ENCODE measurements around the gene NOTCH2.

The NOTCH2 gene

DNA sequence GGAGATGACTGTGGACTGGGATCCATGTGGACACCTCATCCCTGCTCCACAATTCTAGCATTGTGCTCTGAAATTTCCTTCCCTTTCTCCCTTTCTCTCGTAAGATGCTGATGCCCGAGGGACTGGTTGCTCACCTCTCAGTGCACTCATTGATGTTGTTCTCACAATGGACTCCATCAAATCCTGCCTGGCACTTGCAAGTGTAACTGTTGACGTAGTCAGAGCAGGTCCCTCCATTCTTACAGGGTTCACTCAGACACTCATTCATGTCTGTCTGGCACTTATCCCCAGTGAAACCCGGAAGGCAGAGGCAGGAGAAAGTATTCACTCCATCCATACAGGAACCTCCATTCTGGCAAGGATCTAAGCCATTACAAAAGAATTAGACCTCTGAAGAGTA, 128.1 kb downstream of the NOTCH2 start:
- DNase-seq (ENCODE audit: low read depth) = no peak

DNA sequence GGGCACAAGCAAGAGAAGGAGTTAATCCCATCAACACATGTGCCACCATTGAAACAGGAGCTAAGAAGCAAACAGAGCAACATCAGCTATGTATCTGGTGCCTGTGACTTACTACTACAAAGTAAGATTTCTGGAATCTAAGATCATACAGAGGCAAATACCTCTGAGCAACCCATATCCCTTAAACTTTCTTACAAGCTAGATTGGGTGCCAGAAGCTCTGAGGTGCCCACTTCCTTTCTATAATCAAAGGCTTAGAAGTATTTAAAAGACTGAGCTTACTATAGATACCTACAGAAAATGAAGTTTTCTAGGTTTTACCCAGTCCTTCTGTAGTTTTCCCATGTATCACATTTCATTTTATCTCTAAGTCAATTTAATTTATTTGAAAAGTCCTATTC, 128.8 kb downstream of the NOTCH2 start:
- DNase-seq (ENCODE audit: low read depth) = no peak

DNA sequence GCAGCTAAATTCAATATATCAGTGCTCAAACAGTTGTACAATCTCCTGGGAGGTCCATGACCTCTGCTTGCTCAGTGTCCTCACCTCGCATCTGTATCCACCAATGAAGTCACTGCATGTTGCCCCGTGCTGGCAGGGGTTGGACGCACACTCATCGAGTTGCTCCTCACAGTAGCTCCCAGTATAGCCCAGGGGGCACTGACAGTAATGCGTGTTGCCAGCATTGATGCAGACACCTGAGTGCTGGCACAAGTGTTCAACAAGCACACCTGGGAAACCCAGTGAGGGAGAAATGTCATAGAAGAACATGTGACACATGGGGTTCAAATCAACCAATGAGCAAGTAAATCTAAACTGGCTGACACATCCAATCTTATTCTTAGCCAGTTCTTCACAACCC, 132.3 kb downstream of the NOTCH2 start:
- no peak for DNase-seq (ENCODE audit: low read depth)

DNA sequence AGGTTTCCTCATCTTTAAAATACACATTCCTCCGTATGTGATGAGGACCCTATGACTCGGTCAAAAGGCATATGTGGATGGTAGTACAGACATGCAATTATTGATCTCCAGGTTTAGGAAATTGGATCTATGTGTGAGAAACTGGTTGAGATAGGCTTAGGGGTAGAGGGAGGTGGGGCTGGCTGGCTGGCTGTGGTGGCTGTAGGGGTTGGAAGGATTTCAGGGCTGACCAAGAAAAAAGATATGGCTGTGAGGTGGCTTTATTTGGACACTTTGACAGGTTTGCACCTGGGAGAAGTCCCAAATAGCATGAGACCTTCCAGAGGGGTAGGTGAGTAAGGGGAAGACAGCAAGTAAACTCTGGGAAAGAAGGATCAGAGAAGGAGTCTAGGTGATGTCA, 133.5 kb downstream of the NOTCH2 start:
- no peak for DNase-seq (ENCODE audit: low read depth)

DNA sequence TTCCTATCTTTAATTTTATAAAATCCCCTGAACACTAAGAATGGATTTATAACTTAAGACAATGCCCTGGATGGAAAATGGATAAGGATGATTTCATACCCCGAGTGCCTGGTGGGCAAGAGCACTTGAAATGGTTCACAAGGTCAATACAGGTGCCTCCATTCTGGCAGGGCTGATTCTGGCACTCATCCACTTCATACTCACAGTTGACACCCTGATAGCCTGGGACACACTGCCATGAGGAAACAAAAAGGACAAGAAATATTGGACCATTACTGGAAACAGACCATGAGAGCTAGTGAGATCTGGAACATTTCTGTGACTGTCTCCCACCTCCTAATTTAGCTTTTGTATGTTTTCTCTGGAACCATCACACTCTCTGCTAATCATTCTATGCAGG, 134.1 kb downstream of the NOTCH2 start:
- DNase-seq (ENCODE audit: low read depth) = no peak

DNA sequence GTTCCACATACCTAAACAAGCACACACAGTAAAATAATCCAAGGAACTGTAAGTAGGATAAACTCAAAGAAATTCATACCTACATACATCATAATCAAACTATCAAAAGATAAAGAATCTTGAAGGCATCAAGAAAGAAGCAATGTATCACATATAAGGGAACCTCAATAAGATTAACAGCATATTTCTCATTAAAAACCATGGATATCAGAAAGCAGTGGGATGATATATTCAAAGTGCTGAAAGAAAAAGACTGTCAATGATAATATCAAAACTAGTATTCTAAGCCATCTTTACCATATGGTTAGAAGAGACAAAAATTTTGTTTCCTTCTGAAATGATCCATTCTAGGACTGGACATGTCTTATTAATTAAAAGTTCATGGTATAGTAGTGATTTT, 136.1 kb downstream of the NOTCH2 start:
- no peak for DNase-seq (ENCODE audit: low read depth)

- DNase-seq (ENCODE audit: low read depth) = no peak
These were observed 139.7 kb downstream of the NOTCH2 start for GRCh38 chr1:119929643-119930315.

- DNase-seq (ENCODE audit: low read depth) = no peak
These were observed 142.9 kb downstream of the NOTCH2 start for GRCh38 chr1:119926553-119926952.

GRCh38 chr1:119924948-119925898, 144.2 kb downstream of the NOTCH2 start:
- DNase-seq (ENCODE audit: low read depth) = no peak

GRCh38 chr1:119920104-119920968, 149.1 kb downstream of the NOTCH2 start:
- no peak for DNase-seq (ENCODE audit: low read depth)

DNA sequence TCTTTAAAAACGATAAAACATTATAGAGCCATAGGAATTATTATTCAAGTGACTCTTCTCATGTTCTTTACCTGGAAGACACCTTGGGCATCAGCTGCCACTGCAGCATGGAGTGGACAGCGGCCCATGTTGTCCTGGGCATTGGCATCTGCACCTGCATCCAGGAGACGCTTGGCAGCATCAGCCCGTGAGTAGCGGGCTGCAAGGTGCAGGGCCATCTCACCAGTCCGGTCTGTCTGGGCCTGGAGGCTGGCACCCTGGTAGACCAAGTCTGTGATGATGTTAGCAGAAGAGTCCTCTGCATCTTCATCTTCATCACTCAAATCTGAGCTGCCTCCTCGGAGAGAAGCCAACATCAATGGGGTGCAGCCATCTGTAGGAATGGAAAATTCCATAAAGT, 150.2 kb downstream of the NOTCH2 start:
- DNase-seq (ENCODE audit: low read depth) = no peak

DNA sequence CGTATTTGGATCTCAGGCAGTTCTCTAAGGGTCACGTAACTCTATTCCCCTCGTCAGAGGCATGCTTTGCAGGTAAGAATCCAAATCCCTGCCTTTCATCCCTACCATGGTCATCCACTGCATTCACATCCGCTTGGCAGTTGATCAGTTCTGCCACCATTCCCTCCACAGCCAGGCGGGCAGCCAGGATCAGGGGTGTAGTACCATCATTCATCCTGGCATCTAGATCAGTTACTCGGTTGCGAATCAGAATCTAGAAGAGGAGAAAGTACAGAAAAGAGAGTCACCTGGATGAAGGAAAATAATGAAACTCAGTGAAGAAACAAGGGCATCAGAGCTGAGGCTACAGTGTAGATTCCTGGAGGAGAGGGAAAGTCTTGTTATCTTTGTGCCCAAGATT, 151.2 kb downstream of the NOTCH2 start:
- DNase-seq (ENCODE audit: low read depth) = no peak

- no peak for DNase-seq (ENCODE audit: low read depth)
These were observed 152.0 kb downstream of the NOTCH2 start for GRCh38 chr1:119917304-119918055.

- no peak for DNase-seq (ENCODE audit: low read depth)
These were observed 153.9 kb downstream of the NOTCH2 start for GRCh38 chr1:119915517-119915916.

- DNase-seq (ENCODE audit: low read depth) = no peak
These were observed 155.4 kb downstream of the NOTCH2 start for GRCh38 chr1:119914071-119914470.

GRCh38 chr1:119912963-119913362, 156.5 kb downstream of the NOTCH2 start:
- no peak for DNase-seq (ENCODE audit: low read depth)

GRCh38 chr1:119911775-119912174, 157.7 kb downstream of the NOTCH2 start:
- DNase-seq (ENCODE audit: low read depth) = no peak

GRCh38 chr1:119910618-119911017, 158.8 kb downstream of the NOTCH2 start:
- no peak for DNase-seq (ENCODE audit: low read depth)

DNA sequence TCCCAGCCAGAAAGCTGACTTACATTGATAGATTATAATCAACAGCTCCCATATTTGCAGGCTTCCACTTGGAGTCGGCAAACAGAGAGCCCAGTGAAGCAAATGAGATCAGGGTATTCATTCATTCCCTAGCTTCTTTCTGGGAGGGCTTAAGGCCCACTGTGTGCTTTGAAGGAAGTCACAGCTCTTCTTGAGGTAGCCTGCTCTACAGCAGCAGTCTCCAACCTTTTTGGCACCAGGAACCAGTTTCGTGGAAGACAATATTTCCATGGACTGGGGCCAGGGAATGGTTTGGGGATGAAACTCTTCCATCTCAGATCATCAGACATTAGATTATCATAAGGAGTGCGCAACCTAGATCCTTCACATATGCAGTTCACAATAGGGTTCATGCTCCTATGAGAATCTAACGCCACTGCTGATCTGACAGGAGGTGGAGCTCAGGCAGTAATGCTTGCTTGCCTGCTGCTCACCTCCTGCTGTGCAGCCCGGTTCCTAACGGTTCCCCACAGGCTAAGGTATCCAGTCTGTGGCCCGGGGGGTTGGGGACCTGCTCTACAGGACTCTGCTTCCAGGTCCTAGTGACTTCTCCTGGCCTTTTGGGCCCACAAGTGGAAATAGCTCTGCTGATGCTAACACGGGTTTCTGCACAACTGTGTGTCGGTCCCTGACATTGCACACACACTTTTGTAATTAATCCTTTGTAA, 159.4 kb downstream of the NOTCH2 start:
- DNase-seq (ENCODE audit: low read depth) = no peak

DNA sequence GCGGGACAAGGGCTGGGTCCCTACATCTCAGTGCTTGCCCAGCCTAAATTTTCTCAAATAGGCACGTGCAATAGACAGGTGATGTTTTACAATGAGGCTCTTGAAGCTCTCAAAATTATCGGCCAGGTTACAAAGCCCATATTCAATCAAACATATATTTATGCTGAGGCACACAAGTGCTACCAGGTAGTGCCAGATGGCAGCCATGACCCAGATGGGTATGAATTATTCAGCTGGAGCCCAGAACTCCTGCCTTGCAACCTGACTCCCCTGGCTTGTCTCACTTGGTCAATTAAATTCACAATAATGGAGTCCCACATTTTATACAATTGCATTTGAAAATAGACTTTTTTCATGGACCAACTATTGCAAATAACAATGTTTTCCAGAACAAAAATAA, 160.8 kb downstream of the NOTCH2 start:
- DNase-seq (ENCODE audit: low read depth) = no peak
